Vagina (tissue), 2 donors: Measurements from ENCODE around the gene HAO2.

Experiments used
- POLR2A ChIP-seq, 2 donors: fragments of 450-650 bp; IDR thresholded peaks; one replicate each; pipeline ENCODE4 v1.6.1; 2017; ENCODE audit warnings: antibody characterized with exemption in 2 of 2, mild to moderate bottlenecking in 2 of 2, moderate library complexity in 2 of 2
- POLR2AphosphoS5 ChIP-seq, 2 donors: sonication (generic); formaldehyde crosslinking; IDR thresholded peaks; one replicate each; pipeline ENCODE4 v1.9.0; 2017; ENCODE audit warnings: antibody characterized with exemption in 2 of 2, mild to moderate bottlenecking in 2 of 2, low read depth in 1 of 2; ENCODE audit not compliant: insufficient read depth in 1 of 2
- TF ChIP-seq, protein P1 (sequence below), 3 experiments: fragments of 450-650 bp in 2 of 3; fragments of 200-600 bp in 1 of 3; sonication (generic) in 1 of 3; IDR thresholded peaks; one replicate each; pipeline ENCODE4 v1.5.1; 2017 to 2019; ENCODE audit warnings: antibody characterized with exemption in 3 of 3, mild to moderate bottlenecking in 2 of 3, moderate library complexity in 2 of 3

DNA sequence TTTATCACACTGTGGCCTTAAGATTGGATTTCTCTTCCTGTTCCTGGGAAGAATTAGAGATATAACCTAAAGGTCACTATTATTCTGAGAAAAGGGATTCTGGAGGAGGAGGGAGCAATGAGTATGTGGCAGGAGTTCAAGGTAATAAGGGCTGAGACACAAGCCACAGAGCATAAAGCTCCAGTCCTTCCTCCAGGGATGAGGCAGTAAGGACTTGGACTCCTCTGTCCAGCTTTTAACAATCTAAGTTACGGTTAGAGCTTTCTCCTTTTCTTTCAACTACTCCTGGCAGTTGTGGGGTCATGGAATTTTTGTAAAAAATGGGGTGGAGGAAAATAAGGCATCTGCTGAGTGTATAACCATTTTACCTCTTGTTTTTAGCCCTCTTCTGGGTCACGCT lies 46.4 kb downstream of the HAO2 start, which contains the start of gene HSD3B2:
- TF ChIP-seq POLR2A (IDR thresholded peaks at IDR 0.05): no peak
- TF ChIP-seq, protein P1, sequence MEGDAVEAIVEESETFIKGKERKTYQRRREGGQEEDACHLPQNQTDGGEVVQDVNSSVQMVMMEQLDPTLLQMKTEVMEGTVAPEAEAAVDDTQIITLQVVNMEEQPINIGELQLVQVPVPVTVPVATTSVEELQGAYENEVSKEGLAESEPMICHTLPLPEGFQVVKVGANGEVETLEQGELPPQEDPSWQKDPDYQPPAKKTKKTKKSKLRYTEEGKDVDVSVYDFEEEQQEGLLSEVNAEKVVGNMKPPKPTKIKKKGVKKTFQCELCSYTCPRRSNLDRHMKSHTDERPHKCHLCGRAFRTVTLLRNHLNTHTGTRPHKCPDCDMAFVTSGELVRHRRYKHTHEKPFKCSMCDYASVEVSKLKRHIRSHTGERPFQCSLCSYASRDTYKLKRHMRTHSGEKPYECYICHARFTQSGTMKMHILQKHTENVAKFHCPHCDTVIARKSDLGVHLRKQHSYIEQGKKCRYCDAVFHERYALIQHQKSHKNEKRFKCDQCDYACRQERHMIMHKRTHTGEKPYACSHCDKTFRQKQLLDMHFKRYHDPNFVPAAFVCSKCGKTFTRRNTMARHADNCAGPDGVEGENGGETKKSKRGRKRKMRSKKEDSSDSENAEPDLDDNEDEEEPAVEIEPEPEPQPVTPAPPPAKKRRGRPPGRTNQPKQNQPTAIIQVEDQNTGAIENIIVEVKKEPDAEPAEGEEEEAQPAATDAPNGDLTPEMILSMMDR (IDR thresholded peaks at IDR 0.05): no peak
- no peak for TF ChIP-seq POLR2AphosphoS5 (IDR thresholded peaks at IDR 0.05; ENCODE audit: insufficient read depth in 1 of 2, low read depth in 1 of 2)
